ENCODE data around the gene CCL19.

Gene CCL19

GRCh38 chr9:34642679-34643078, 48.4 kb downstream of the CCL19 start:
- no peak for DNase-seq (ENCODE audit: low read depth in 4 of 4, low spot score in 1 of 4)
